ELF-1 (cell line): Measurements from ENCODE around the gene LMO4.
A peak's percentile ranks its signal among the peaks of the same experiment; 100 is the strongest.

Source experiments
- DNase-seq: peaks from one replicate; pipeline ENCODE4 v3.0.0-alpha.2; 2016; ENCODE audit warnings: low read depth, low spot score

LMO4 gene

DNA sequence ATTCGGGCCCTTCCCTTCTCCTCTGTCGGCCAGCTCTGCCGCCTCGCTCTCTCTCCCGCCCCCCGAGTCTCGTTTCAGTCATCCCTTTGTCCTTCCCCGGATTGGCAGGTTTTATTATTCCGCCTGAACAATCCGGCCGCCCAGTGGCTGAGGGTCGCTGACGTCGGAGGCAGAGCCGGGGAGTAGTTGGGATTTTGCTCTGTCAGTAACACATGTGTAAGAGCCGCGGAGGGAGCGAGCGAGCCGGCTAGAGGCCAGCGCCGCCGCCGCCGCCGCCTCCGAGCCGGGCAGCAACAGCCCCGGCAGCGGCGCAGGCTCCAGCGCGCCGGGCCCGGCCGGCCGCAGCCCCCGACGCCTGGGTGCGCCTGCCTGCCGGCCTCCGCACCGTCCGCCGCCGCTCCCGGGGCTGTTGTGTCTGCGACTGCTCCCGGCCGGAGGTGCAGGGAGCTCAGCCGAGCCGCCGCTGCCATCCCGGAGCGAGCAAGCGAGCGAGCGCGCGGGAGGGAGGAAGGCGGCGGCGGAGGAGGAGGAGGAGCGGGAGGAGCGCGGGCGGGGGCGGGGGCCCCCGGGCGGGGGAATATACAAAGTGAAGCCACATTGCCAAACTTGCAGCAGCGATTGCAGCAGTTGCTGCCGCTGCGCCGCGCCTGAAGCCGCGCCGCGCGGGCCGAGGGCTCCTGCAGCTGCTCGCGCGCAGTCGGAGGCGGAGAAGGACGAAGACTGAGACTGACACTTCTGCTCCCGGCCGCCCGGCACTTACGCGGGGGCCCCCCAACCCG, at the start of gene LMO4:
Gene LMO4, plus strand, starts transcription at position 609 of the 779 bp plus-strand sequence. CDS start 3,136 bp downstream, outside the sequence.
- peak; percentile 98 for DNase-seq

DNA sequence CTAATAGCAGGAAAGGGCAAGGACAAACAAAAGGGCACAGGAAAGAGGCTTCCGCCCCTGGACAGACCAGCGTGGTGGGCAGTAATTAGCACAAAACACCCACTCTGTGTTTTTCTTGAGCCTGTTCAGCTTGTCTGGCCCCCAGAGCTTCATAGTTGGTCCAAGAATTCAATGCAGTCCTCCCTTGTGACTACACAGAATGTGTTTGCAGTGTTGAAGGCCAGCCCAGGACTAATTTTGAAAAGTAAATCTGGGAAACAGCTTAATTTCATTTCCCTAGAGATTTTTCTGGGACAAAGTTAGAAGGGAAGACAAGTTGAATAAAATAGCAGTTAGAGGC, 49.2 kb upstream of the LMO4 start:
- no peak for DNase-seq

DNA sequence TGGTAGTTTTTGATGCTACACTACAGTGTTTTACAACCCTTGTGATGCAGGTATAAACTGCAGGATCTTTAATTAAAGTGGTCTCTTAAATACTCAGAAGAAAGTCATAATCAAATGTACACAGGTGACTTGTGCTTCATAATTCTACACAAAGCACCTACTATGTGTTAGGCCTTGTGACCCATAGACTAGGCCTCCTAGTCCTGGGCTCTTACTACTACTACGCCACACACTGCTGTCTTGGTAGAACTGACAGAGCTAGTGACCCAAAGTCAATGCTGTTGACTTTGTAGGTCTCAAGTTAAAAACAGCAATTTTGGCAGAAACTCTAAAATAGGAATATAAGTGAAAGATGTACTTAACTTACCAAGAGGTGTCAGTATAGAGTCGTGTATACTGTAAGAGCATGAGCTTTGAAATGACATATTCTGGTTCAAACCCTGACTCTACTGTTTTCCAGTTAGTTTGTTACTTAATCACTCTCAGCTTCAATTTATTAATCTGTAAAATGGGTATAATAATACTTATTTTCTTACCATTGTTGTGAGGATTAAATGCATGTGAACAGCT, 48.6 kb upstream of the LMO4 start:
- DNase-seq, result no peak

DNA sequence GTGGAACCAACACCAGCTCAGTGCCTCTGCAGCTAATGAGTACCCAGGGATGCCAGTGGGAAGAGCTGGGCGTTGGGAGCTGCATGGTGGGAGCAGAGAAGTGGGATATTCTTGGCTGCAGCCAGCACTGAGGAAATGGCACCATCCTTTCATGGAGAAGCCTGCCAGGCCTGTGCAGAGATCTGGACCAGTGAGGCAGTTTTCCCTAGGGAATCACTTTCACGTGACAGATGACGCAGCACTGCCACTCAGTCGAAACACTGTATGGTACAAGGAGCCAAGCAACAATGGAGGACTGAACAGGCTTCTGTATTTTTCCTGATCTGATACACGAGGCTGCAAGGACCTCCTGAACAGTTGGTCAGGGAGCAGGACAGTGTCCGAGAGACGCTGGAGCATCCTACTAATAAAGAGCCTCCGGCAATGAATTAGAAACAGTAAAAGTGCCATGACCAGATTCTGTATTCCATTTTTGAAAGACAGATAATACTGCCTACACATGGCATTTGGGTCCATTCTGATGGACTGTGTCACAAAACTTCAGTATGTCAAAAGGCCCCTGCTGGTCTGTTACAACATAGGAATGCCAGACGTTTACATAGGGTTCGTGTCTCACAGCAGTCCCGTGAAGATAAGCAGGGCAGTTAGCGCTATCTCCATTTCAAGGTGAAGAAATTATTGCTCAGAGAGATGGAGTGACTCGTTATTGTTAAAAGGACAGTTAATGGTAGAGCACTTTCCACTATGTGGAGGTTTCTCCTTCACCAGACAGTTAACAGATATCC, 44.0 kb upstream of the LMO4 start:
- DNase-seq, result no peak

DNA sequence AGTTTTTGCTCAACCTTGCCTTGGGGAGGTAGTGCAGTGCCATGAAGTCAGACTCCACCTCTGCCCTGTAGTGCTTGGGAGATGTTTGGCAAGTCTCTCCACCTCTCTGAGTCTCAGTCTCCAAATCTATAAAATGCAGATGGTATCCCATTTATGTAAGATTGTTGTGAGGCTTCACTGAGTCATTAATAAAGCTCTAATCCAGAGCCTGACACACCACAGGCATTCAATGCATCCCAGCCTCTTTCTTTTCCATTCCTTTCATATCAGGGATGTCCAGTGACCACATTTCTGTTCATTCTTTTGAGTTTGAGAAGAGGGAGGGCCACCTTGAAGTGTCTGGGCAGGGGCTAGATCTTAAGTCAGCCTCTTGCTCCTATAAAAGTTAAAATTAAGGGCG, 37.6 kb upstream of the LMO4 start:
- DNase-seq, result no peak

DNA sequence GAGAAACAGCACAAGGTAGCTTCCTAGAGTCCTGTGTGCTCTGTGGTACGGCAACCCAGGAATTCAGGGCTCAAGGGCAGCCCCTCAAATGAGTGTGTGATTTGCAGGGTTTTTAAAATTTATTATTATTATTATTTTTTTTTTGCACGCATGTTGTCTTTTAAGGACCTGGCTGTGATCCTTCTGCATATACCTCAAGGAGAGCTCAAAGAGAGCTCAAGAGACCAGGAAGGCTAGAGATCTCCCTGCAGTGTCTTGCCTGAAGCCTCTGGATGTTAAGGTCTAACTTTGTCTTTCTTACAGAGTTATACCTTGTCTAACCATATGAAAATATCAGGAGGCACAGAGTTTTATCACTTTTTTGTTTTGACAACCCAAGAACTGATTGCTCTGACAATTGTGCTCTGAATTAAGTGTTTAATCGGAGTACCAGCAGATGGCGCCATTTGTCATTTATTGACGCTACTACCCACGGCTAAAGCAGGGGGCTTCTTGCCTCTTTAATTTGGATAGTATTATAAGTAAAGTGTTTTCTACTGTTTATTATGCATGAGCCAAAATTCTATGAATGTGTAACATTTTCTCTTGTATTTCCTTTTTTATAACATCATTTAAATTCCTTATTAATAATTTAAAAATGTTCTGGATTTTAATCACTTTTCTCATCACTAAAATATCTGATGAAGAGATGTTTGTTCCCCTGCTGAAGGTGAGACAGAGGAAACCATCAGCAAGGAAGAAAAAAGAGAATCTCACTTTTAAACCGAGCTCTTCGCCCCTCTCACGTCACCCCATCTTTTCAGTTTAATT, 35.8 kb upstream of the LMO4 start:
- DNase-seq, result peak; percentile 59

DNA sequence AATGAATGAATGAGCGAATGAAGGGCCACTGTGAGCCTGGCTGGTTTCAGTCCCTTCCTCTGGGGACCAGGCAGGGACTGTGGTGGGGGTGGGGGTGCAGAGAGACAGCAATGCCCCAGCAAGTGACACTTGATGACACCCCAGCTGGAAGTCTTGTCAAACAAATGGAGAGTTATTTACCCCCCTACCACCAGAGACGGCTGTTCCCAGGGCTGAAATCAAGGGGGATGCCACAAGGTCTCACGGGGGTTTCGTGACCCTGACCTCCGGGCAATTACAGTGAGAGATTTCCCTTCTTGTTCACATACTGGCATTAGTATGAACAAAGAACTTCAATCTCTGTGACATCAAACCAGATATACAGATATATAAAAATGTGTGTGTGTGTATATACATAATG, 34.0 kb upstream of the LMO4 start:
- no peak for DNase-seq

DNA sequence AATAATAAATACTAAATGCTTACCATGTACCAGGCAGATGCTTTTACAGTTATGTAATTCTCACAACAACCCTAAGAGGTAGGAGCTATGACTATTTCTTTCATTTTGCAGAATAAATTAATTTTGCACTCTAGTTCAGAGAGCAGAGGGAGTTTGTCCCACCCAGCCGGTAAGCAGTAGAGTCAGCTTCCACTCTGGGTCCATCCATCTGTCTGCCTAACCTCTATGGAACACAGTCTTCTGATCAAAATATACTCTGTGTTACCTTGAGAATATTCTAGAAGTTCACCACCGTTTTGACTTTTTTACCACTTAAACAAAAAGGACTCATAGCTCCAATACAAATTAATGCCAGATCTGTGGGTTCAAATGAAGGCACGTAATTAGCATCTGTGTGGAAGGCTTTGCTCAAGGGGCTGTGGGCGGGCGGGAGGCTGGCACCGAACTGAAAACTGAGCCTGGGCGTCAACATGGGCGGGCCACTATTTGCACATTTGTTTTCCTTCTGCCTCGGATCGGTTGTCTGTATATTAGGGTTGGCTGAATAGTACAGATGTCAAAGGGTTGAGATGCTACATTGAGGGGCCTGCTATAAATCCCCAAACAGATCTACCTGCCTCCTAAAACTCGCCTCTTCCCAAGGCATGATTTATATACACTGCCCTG, 33.1 kb upstream of the LMO4 start:
- DNase-seq, result peak; percentile 17

GRCh38 chr1:87296206-87296605, 32.5 kb upstream of the LMO4 start:
- no peak for DNase-seq

GRCh38 chr1:87299661-87300060, 29.0 kb upstream of the LMO4 start:
- DNase-seq, result no peak

DNA sequence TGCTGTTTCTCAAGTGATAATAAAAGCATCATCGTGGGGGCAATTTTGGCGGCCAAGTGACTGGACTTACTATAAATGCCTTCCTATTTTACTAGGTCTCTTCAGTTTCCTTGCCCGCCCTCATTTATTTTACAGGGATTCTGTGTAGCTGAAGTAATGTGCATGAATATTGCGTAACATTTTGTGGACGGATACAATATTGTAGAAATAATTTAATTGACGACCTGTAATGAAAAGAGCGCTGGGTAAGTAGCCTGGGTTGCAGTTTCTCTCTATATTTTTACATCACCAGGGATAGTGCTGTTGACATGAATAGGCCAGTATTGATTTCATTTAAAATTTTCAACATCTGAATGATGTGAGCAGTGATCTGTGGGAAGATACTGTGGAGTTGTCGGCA, 28.1 kb upstream of the LMO4 start:
- DNase-seq, result no peak

DNA sequence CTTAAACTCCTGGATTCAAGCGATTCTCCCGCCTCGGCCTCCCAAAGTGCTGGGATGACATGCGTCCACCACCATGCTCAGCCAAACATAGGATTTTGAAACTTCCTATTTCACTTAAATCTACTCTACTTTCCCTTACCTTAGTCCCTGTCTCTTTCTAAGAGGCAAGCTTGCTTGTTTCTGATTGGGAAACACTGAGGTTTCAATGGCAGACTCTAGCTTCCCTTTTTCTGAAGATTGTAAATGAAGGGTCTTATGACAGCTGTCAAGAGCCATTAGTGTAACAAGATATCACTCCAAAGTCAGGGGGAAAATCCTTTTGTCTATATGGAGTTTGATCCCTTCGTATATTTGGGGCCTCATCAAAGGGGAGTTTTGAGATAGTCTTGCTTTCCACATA, 23.5 kb upstream of the LMO4 start:
- DNase-seq, result no peak

- no peak for DNase-seq
These were observed 22.9 kb upstream of the LMO4 start for GRCh38 chr1:87305762-87306161.

DNA sequence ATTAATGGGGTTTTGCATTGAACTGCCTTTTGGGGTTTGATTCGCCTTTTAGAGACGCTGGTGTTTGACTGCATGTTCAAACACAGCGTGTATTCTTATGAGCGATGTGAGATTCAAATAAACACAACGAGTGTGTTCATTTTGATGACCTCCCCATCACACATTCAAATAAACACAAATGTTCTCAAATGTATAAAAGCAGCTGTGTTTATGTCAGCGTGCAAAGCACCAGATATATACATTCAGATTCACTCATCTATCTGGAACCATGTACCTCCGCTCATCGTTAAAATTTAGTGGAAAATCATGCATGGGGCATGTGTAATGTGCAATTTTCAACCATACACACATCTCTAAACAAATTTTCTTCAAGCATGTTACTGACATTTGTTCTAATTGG, 21.4 kb upstream of the LMO4 start:
- no peak for DNase-seq

GRCh38 chr1:87307931-87308330, 20.7 kb upstream of the LMO4 start:
- no peak for DNase-seq

DNA sequence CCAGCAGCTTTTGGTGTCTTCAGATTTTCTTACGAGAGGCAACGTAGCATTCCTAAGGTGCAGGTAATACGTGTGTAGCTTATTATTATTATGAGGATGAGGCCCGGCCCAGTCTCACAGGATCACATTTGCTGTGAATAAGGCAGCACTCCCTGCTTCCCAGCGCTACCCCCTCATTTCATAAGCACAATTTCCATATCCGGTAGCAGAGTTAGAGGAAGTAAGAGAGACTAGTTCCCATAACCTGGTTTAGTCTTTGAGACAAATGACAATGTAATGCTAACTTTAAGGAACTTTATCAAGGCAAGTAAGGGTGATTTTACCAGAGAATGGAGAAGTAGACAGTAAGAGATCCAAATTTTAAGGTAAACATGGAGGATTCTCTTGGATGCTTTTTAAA, 14.6 kb upstream of the LMO4 start:
- DNase-seq, result no peak

GRCh38 chr1:87318056-87318650, 10.5 kb upstream of the LMO4 start:
- DNase-seq, result peak; percentile 66

DNA sequence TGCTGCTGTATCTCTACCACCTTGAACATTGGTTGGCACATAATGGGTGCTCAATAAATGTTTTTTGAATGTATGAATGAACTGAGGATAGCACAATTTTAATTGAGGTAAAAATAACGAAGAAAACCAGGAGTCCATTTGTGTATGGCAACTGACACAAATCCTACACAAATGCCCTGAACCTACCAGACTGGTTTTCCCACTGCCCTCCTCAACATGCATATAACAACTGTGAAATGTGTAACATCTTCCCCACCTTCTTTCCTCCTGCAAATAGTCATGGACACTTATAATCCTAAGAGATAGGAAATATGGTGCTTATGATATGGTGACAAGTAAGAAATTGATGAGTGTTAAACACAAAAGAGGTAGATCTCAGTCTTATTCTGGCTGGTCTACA, 9.9 kb upstream of the LMO4 start:
- no peak for DNase-seq

- DNase-seq, result no peak
These were observed 2.5 kb upstream of the LMO4 start for GRCh38 chr1:87325982-87326738.
